Keratinocyte (primary cell): ENCODE results near the gene SNX20.

Experiments used
- EZH2 ChIP-seq: IDR thresholded peaks from one replicate; pipeline ENCODE4 v1.6.1; 2012; ENCODE audit warnings: inconsistent platforms, mild to moderate bottlenecking, low read length, moderate library complexity
- TF ChIP-seq, protein P1 (sequence below), 3 experiments: IDR thresholded peaks in 1 of 3; conservative IDR thresholded peaks in 1 of 3; optimal IDR thresholded peaks in 1 of 3; 2 replicates in 2 of 3; 3 replicates in 1 of 3; pipeline versions ENCODE3 to v1.5.1; 2011; ENCODE audit warnings: low read length in 3 of 3, mild to moderate bottlenecking in 3 of 3, moderate library complexity in 2 of 3, control low read depth in 1 of 3, inconsistent platforms in 1 of 3; ENCODE audit not compliant: insufficient read depth in 2 of 3; ENCODE audit errors: extremely low read depth in 1 of 3

DNA sequence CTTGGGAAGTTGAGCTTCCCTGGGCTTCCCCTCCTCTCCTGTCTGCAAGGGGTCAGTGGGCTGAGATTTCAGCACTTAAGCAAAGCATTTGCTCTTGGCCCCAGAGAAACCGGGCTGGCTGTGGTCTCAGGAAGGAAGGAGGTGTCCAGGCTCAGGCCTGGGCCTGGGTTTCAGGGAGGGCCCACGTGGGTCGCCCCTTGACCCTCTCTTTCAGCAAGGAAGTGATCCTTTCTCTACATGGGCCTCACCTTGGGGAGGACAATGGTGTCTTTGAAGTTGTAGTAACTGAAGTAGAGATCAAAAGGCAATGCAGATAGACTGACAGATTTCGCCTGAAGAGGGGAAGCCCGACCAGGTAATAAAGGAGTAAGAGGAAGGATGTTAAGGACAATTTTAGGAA lies 15.0 kb upstream of the SNX20 start:
- TF ChIP-seq, protein P1, sequence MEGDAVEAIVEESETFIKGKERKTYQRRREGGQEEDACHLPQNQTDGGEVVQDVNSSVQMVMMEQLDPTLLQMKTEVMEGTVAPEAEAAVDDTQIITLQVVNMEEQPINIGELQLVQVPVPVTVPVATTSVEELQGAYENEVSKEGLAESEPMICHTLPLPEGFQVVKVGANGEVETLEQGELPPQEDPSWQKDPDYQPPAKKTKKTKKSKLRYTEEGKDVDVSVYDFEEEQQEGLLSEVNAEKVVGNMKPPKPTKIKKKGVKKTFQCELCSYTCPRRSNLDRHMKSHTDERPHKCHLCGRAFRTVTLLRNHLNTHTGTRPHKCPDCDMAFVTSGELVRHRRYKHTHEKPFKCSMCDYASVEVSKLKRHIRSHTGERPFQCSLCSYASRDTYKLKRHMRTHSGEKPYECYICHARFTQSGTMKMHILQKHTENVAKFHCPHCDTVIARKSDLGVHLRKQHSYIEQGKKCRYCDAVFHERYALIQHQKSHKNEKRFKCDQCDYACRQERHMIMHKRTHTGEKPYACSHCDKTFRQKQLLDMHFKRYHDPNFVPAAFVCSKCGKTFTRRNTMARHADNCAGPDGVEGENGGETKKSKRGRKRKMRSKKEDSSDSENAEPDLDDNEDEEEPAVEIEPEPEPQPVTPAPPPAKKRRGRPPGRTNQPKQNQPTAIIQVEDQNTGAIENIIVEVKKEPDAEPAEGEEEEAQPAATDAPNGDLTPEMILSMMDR (optimal IDR thresholded peaks at IDR 0.05 in 1 of 3, IDR thresholded peaks at IDR 0.05 in 1 of 3, conservative IDR thresholded peaks at IDR 0.05 in 1 of 3; ENCODE audit: extremely low read depth in 1 of 3, insufficient read depth in 2 of 3, low read length in 3 of 3): no peak
- TF ChIP-seq EZH2: no peak
